Osteoblast (primary cell): ENCODE results near the gene BCAS4. TPM values are rescaled to one million over a fixed set of nuclear protein-coding genes. Genes with fewer than 3 reads are reported as not detected.
"Not testable (repeated sequence)": the region's sequence is repeated elsewhere in the genome, so short reads cannot be mapped to it uniquely, and the experiment has no call there.

Source experiments
- DNase-seq: peaks from one replicate; pipeline ENCODE4 v3.0.0; 2011; ENCODE audit warnings: low spot score, mixed read lengths; ENCODE audit not compliant: insufficient read length; ENCODE audit errors: missing footprints
- H2AFZ ChIP-seq: 2 replicates; pipeline ENCODE4 v1.6.0; 2011; ENCODE audit warnings: mild to moderate bottlenecking, low read length
- H3K27ac ChIP-seq: 2 replicates; pipeline ENCODE4 v1.5.1; 2011; ENCODE audit warnings: mild to moderate bottlenecking, low read depth, low read length, moderate library complexity
- H3K27me3 ChIP-seq: 2 replicates; pipeline ENCODE4 v1.6.0; 2012; ENCODE audit warnings: mild to moderate bottlenecking, control low read depth, inconsistent platforms, low read length, moderate library complexity; ENCODE audit not compliant: insufficient read depth
- H3K36me3 ChIP-seq: 2 replicates; pipeline ENCODE4 v1.5.1; 2011; ENCODE audit warnings: mild to moderate bottlenecking, low read length, control low read depth, moderate library complexity; ENCODE audit not compliant: insufficient read depth
- H3K4me1 ChIP-seq: 2 replicates; pipeline ENCODE4 v1.5.1; 2011; ENCODE audit warnings: mild to moderate bottlenecking, low read length, control low read depth, moderate library complexity; ENCODE audit not compliant: insufficient read depth
- H3K4me2 ChIP-seq: 2 replicates; pipeline ENCODE4 v1.6.0; 2011; ENCODE audit warnings: mild to moderate bottlenecking, low read length; ENCODE audit not compliant: insufficient read depth
- H3K4me3 ChIP-seq: fragments of 200-600 bp; sonication (generic); 3 replicates; pipeline ENCODE4 v1.5.1; 2012; ENCODE audit warnings: mild to moderate bottlenecking, low read length, inconsistent platforms; ENCODE audit not compliant: insufficient read depth
- H3K79me2 ChIP-seq: 2 replicates; pipeline ENCODE4 v1.6.0; 2012; ENCODE audit warnings: mild to moderate bottlenecking, low read length, control low read depth, inconsistent platforms; ENCODE audit not compliant: insufficient read depth
- H3K9me3 ChIP-seq: 2 replicates; pipeline ENCODE4 v1.5.1; 2011; ENCODE audit warnings: low read depth, low read length, control low read depth
- H4K20me1 ChIP-seq: 2 replicates; pipeline ENCODE4 v1.6.0; 2012; ENCODE audit warnings: mild to moderate bottlenecking, low read length, control low read depth; ENCODE audit not compliant: insufficient read depth
- total RNA-seq: library from RNA; depleted of rRNA; stranded (reverse); fragments of >200 nt; gene quantifications from 2 replicates; pipeline ENCODE4 v1.2.3, GENCODE V29; 2012
- TF ChIP-seq, protein P1 (sequence below): IDR thresholded peaks from 2 replicates; pipeline ENCODE4 v1.5.1; 2011; ENCODE audit warnings: mild to moderate bottlenecking, low read depth, low read length, moderate library complexity; ENCODE audit errors: extremely low read depth

BCAS4 gene
- total RNA-seq, 1 donor = 2.9 TPM

DNA sequence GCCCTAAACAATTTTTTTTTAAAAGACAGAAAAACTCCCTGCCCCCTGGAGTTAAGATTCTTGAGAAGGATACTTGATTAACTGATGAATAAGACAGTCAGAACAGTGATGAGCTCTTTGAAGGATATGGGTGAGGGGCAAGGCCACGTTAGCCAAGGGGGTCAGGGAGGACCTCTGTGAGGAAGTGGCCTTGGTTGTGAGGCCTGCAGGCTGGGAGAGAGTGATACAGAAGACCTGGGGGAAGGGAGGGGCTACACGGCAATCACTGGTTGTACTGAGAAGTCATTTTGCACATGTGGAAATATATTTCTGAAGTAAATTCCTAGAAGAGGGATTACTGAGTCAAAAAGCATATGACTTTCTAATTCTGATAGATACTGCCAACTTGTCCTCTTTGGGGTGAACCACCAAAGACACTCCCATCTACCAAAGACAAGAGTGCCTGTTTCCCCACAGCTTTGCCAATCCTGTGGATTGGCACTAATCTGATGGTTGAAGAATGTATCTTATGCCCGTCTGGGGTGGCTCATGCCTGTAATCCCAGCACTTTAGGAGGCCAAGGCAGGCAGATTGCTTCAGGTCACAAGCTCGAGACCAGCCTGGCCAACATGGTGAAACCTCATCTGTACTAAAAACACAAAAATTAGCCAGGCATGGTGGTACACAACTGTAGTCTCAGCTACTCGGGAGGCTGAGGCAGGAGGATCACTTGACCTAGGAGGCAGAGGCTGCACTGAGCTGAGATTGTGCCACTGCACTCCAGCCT, 22.3 kb upstream of the BCAS4 start:
- Histone ChIP-seq H3K4me1 (no peaks in the 10 kb centered on the region), H2AFZ (no peak overlapping the region)
- TF ChIP-seq, protein P1, sequence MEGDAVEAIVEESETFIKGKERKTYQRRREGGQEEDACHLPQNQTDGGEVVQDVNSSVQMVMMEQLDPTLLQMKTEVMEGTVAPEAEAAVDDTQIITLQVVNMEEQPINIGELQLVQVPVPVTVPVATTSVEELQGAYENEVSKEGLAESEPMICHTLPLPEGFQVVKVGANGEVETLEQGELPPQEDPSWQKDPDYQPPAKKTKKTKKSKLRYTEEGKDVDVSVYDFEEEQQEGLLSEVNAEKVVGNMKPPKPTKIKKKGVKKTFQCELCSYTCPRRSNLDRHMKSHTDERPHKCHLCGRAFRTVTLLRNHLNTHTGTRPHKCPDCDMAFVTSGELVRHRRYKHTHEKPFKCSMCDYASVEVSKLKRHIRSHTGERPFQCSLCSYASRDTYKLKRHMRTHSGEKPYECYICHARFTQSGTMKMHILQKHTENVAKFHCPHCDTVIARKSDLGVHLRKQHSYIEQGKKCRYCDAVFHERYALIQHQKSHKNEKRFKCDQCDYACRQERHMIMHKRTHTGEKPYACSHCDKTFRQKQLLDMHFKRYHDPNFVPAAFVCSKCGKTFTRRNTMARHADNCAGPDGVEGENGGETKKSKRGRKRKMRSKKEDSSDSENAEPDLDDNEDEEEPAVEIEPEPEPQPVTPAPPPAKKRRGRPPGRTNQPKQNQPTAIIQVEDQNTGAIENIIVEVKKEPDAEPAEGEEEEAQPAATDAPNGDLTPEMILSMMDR = no peak

DNA sequence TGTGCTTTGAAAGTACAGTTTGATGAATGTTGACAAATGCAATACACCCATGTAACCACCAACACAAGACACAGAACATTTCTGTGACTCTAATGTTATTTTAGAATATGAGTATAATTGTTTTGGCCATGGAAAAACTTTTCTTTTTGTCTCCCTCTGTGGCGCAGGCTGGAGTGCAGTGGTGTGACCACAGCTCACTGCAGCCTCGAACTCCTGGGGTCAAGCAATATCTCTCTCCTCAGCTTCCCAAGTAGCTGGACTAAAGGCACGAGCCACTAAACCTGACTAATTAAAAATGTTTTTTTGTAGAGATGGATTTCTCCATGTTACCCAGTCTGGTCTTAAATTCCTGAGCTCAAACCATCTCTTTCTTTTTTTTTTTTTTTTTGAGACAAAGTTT, 20.3 kb upstream of the BCAS4 start:
- TF ChIP-seq, protein P1 = no peak

More for the DNA sequence above, 22.3 kb upstream of the BCAS4 start:
- no peaks in the 10 kb centered on the region for H3K9me3 ChIP-seq
- no peaks in the 10 kb centered on the region for H4K20me1 ChIP-seq
- H3K4me2 ChIP-seq = no peak overlapping the region
- no peaks in the 10 kb centered on the region for H3K79me2 ChIP-seq
- no peak overlapping the region for H3K27ac ChIP-seq
- no peaks in the 10 kb centered on the region for H3K36me3 ChIP-seq
- H3K4me3 ChIP-seq = no peak overlapping the region
- H3K27me3 ChIP-seq = peaks cover 3% of the 10 kb centered on the region
- DNase-seq = no peak

GRCh38 chr20:50776122-50776817, 18.6 kb upstream of the BCAS4 start:
- H3K27ac ChIP-seq = no peak overlapping the region
- peaks cover 8% of the 10 kb centered on the region for H3K27me3 ChIP-seq
- no peaks in the 10 kb centered on the region for H3K79me2 ChIP-seq
- TF ChIP-seq, protein P1 = no peak
- H2AFZ ChIP-seq = peak overlapping the region; percentile 47
- DNase-seq = no peak
- H4K20me1 ChIP-seq = no peaks in the 10 kb centered on the region
- H3K4me1 ChIP-seq = no peaks in the 10 kb centered on the region
- no peak overlapping the region for H3K4me2 ChIP-seq
- H3K4me3 ChIP-seq = no peak overlapping the region
- H3K9me3 ChIP-seq = no peaks in the 10 kb centered on the region
- H3K36me3 ChIP-seq = no peaks in the 10 kb centered on the region

More for the DNA sequence above, 20.3 kb upstream of the BCAS4 start:
- Histone ChIP-seq H3K27ac (no peak overlapping the region), H3K79me2 (no peaks in the 10 kb centered on the region), H2AFZ (no peak overlapping the region), H3K4me3 (no peak overlapping the region), H3K4me1 (no peaks in the 10 kb centered on the region), H3K9me3 (no peaks in the 10 kb centered on the region), H3K27me3 (peaks cover 5% of the 10 kb centered on the region), H3K36me3 (no peaks in the 10 kb centered on the region), H4K20me1 (no peaks in the 10 kb centered on the region), H3K4me2 (no peak overlapping the region)
- DNase-seq = peak; percentile 41

DNA sequence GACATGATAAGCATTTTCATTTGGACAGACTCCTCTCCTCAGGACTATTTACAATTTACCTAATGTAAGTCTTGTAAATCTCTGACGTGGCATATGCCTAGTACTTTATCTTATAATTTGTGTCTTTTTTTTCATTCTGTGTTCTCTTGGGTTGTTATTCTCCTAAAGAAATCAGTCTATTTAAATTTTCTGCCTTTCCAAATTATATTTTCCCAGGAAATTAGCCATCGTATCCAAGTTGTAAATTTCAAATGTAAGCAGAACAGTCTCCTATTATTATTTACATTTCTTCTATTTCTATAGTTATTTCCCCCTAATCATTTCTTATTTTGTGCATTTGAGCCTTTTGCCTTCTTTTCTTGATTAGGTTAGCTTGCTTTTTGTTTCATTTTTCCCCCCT, 17.5 kb upstream of the BCAS4 start:
- TF ChIP-seq, protein P1 = no peak
- no peak overlapping the region for H3K27ac ChIP-seq
- no peaks in the 10 kb centered on the region for H3K9me3 ChIP-seq
- no peaks in the 10 kb centered on the region for H4K20me1 ChIP-seq
- no peak overlapping the region for H3K4me3 ChIP-seq
- H3K79me2 ChIP-seq = no peaks in the 10 kb centered on the region
- H3K27me3 ChIP-seq = peaks cover 8% of the 10 kb centered on the region
- no peaks in the 10 kb centered on the region for H3K36me3 ChIP-seq
- no peak overlapping the region for H2AFZ ChIP-seq
- H3K4me1 ChIP-seq = no peaks in the 10 kb centered on the region
- H3K4me2 ChIP-seq = no peak overlapping the region
- no peak for DNase-seq

DNA sequence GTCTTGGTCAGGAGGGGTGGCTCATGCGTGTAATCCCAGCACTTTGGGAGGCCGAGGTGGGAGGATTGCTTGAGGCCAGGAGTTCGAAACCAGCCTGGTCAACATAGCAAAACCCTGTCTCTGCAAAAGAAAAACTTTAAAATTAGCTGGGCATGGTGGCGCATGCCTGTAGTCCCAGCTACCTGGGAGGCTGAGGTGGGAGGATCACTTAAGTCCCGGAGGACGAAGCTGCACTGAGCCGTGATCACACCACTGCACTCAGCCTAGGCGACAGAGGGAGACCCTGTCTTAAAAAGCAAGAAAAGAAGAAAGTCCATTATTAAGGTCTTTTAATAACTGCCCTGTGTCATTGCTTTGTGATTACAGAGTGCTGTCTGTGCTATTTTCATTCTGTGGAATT, 15.9 kb upstream of the BCAS4 start:
- H2AFZ ChIP-seq, H3K27ac ChIP-seq, H3K36me3 ChIP-seq, DNase-seq, H3K9me3 ChIP-seq, H3K4me2 ChIP-seq, H3K79me2 ChIP-seq, H3K4me3 ChIP-seq, H3K4me1 ChIP-seq, H4K20me1 ChIP-seq, H3K27me3 ChIP-seq: not testable (repeated sequence)
